ENCODE results near the gene TXNL4B. TPM values are rescaled to one million over a fixed set of nuclear protein-coding genes. Genes with fewer than 3 reads are reported as not detected.

TXNL4B gene
- total RNA-seq, 1 donor from 2014 or later, result 7.1 TPM

DNA sequence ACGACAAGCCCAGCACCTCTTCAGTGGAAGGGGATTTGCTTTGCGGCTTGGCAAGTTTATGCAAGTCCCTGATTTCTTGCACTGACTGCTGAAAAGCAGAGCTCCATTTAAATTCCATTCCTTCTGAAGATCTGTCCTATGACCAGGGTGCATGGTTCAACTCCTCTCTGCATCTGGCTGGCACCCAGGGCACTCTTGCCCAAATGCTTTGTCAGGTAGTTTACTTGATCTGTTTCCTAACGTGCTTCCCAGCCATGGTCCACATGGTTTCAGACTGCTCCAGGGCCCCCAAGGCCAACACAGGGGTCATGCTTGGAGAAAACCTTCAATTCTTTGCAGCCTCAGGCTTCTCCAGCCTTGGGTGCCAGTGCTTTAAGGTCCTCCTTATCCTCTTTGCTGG lies 50.4 kb downstream of the TXNL4B start:
- no peaks in the 10 kb centered on the region for H3K4me1 Mint-ChIP-seq (ENCODE audit: low read depth)

GRCh38 chr16:72042157-72042660 lies 51.2 kb downstream of the TXNL4B start:
- H3K4me1 Mint-ChIP-seq (ENCODE audit: low read depth), result no peaks in the 10 kb centered on the region
- no peak overlapping the region for H3K27ac Mint-ChIP-seq (ENCODE audit: unreplicated experiment)
- TF ChIP-seq, protein P1, sequence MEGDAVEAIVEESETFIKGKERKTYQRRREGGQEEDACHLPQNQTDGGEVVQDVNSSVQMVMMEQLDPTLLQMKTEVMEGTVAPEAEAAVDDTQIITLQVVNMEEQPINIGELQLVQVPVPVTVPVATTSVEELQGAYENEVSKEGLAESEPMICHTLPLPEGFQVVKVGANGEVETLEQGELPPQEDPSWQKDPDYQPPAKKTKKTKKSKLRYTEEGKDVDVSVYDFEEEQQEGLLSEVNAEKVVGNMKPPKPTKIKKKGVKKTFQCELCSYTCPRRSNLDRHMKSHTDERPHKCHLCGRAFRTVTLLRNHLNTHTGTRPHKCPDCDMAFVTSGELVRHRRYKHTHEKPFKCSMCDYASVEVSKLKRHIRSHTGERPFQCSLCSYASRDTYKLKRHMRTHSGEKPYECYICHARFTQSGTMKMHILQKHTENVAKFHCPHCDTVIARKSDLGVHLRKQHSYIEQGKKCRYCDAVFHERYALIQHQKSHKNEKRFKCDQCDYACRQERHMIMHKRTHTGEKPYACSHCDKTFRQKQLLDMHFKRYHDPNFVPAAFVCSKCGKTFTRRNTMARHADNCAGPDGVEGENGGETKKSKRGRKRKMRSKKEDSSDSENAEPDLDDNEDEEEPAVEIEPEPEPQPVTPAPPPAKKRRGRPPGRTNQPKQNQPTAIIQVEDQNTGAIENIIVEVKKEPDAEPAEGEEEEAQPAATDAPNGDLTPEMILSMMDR (IDR thresholded peaks at IDR 0.05), result no peak
- no peak for DNase-seq (ENCODE audit: low spot score)
- H3K4me3 Mint-ChIP-seq (ENCODE audit: unreplicated experiment), result no peak overlapping the region
- H3K36me3 Mint-ChIP-seq (ENCODE audit: low read depth), result peaks cover 6% of the 10 kb centered on the region
- H3K27me3 Mint-ChIP-seq (ENCODE audit: low read depth), result no peaks in the 10 kb centered on the region
- no peaks in the 10 kb centered on the region for H3K9me3 Mint-ChIP-seq (ENCODE audit: low read depth)

More for the DNA sequence above, 50.4 kb downstream of the TXNL4B start:
- TF ChIP-seq, protein P1 (IDR thresholded peaks at IDR 0.05), result no peak
- Mint-ChIP-seq H3K36me3 (ENCODE audit: low read depth) (peaks cover 6% of the 10 kb centered on the region), H3K27me3 (ENCODE audit: low read depth) (no peaks in the 10 kb centered on the region), H3K9me3 (ENCODE audit: low read depth) (no peaks in the 10 kb centered on the region), H3K4me3 (ENCODE audit: unreplicated experiment) (no peak overlapping the region), H3K27ac (ENCODE audit: unreplicated experiment) (no peak overlapping the region)
- no peak for DNase-seq (ENCODE audit: low spot score)

DNA sequence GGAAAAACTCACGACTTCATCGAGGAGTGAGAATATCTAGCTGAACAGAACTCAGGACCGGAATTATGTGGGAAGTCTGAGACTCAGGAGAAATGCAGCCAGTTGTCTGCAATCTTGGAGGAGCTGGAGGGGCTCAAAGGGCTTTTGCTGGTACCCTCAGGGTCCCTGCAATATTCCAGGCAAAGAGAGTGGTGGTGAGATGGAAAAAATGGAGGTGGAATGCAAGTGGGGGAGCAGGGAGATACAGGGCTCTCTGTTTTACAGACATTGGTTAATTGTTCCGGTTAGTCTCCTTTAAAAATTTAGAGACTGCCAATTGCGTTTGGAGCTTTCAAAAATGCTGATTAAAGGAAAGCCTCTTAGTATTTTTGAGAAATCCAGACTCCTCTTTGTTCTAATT lies 57.3 kb downstream of the TXNL4B start:
- TF ChIP-seq, protein P1 (IDR thresholded peaks at IDR 0.05), result no peak
- no peaks in the 10 kb centered on the region for H3K36me3 Mint-ChIP-seq (ENCODE audit: low read depth)
- no peaks in the 10 kb centered on the region for H3K9me3 Mint-ChIP-seq (ENCODE audit: low read depth)
- H3K27me3 Mint-ChIP-seq (ENCODE audit: low read depth), result no peaks in the 10 kb centered on the region
- H3K4me1 Mint-ChIP-seq (ENCODE audit: low read depth), result no peaks in the 10 kb centered on the region
- H3K27ac Mint-ChIP-seq (ENCODE audit: unreplicated experiment), result no peak overlapping the region
- H3K4me3 Mint-ChIP-seq (ENCODE audit: unreplicated experiment), result no peak overlapping the region
- no peak for DNase-seq (ENCODE audit: low spot score)

Other genes with a start within 250 kb of the TXNL4B start
- gene ATXN1L, start 247.6 kb downstream of the TXNL4B start, total RNA-seq, result 29.4 to 32.4 TPM (median 30.8 TPM) in 3 replicates
- 10.6 to 12.0 TPM (median 11.2 TPM) in 3 replicates for gene ZNF821, start 209.4 kb downstream of the TXNL4B start, total RNA-seq
- gene IST1, start 198.1 kb downstream of the TXNL4B start, total RNA-seq, result 172 to 174 TPM (median 172 TPM) in 3 replicates
- not detected in 3 replicates for gene PKD1L3, start 93.2 kb downstream of the TXNL4B start, total RNA-seq
- gene DHODH, start 84.9 kb downstream of the TXNL4B start, total RNA-seq, result 4.1 to 5.7 TPM (median 4.6 TPM) in 3 replicates
- gene HP, start 39.1 kb downstream of the TXNL4B start, total RNA-seq, result not detected in 3 replicates
- gene HPR, start 30.4 kb downstream of the TXNL4B start, total RNA-seq, result not detected in 3 replicates
- gene DHX38, start 227 bp upstream of the TXNL4B start, total RNA-seq, result 44.9 to 60.8 TPM (median 51.0 TPM) in 3 replicates
- 0.26 to 0.92 TPM (median 0.30 TPM) in 3 replicates for gene PMFBP1, start 78.5 kb upstream of the TXNL4B start, total RNA-seq